GM21528 (cell line): ENCODE results near the gene KCTD17.
"Not testable (repeated sequence)": the region's sequence is repeated elsewhere in the genome, so short reads cannot be mapped to it uniquely, and the experiment has no call there.

Source experiments
- ATAC-seq: cut with Tn5 transposase; IDR thresholded peaks from one replicate; pipeline ENCODE4 v1.9.1; 2021; ENCODE audit warnings: mild to moderate bottlenecking, moderate library complexity; ENCODE audit not compliant: unreplicated experiment, low FRiP score

Gene KCTD17

GRCh38 chr22:37057796-37058510 lies 6.4 kb downstream of the KCTD17 start:
- ATAC-seq = no peak

- ATAC-seq = no peak
Measured at GRCh38 chr22:37058917-37059701, 7.6 kb downstream of the KCTD17 start.

- no peak for ATAC-seq
Measured at GRCh38 chr22:37059876-37060449, 8.4 kb downstream of the KCTD17 start.

- no peak for ATAC-seq
Measured at GRCh38 chr22:37060801-37061610, 9.5 kb downstream of the KCTD17 start.

GRCh38 chr22:37061611-37062375 lies 10.3 kb downstream of the KCTD17 start:
- no peak for ATAC-seq

- ATAC-seq = no peak
Measured at GRCh38 chr22:37062376-37062675, 10.8 kb downstream of the KCTD17 start.

DNA sequence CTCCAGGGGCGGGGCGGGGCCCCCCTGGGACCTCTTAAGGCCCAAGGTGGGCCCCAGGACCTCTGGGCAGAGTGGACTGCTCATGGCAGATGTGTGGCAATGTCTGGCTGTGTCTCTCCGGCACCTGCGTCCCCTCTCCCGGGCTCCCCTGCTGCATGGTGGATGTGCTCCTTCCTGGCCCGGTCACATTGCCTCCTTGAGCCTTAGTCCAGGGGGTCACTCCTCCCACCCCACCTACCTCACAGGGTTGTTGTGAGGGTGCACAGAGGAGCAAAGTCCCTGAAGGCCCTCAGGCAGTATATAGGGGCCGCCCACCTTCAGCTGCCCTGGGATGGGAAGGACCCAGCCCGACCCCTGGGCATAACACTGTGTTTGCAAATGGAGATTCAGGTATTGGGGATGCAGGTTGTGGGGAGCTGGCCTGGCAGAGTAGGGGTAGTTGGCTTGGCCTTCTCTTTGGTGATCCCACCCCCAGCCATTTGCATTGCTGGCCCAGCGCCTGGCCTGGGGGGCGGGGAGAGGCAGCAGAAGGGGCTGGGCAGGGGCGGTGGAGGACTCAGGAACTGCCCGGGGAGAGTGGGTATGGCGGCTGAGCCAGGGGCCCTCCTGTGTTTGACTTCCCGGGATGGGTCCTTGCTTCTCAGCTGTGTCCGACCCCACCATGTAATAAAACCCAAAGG lies 11.3 kb downstream of the KCTD17 start:
- ATAC-seq = no peak

GRCh38 chr22:37063431-37064420 lies 12.2 kb downstream of the KCTD17 start:
- no peak for ATAC-seq

- no peak for ATAC-seq
Measured at GRCh38 chr22:37064553-37064952, 13.0 kb downstream of the KCTD17 start.

DNA sequence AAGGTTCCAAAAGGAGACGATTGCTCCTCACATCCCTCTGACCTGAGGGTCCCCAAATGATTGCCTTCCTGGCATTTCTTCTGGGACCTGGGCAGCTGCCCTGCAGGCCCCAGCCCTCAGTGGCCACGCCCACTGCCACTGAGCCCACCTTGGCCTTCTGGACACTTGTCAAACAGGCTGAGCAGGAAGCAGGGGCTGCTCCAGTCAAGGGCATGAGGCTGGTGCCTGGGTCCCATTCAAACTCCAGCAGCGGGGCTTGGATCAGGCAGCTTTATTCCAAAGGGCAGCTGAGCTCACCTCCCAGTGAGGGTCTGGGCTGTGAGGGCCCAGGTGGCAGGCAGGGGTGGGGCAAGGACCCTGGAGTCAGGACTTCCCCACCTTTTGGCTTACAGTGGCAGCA lies 13.6 kb downstream of the KCTD17 start:
- ATAC-seq = no peak

- no peak for ATAC-seq
Measured at GRCh38 chr22:37065961-37066360, 14.4 kb downstream of the KCTD17 start.

DNA sequence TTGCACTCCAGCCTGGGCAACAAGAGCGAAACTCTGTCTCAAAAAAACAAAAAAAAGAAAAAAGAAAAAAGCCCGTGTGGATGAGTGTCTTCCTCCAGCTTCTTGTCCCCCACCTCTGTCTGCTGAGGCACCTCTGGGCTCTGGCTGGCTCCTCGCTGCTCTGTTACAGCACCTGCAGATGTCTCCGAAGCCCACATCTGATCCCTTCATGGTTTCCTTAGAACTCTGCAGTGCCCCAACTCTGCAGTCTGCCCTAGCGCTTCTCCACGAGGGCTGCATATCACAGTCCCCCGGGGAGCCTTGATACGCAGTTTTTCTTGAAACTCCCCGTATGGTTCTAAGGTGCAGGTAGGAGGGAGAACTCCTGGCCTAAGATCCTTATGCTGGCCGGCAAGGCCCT lies 15.9 kb downstream of the KCTD17 start:
- ATAC-seq = no peak

GRCh38 chr22:37068859-37069258 lies 17.3 kb downstream of the KCTD17 start:
- ATAC-seq = no peak

DNA sequence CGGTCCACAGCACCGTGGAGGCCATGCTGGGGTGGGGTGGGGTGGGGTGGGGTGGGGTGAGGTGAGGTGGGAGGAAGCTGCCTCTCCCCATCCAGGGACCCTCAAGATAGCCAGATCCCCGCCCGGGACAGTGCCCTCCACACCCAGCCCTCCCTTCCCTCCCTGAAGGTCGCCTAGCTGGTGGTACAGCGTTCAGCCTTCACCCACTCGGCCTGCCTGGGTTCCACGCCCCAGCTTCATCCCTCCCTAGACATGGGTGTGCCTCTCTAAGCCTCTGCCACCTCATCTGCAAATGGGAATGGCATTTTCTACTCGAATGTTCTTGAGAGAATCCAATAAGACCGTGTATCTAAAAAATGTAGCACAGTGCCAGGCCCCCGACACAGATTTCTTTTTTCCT lies 17.8 kb downstream of the KCTD17 start:
- no peak for ATAC-seq

GRCh38 chr22:37069719-37070118 lies 18.2 kb downstream of the KCTD17 start:
- no peak for ATAC-seq

DNA sequence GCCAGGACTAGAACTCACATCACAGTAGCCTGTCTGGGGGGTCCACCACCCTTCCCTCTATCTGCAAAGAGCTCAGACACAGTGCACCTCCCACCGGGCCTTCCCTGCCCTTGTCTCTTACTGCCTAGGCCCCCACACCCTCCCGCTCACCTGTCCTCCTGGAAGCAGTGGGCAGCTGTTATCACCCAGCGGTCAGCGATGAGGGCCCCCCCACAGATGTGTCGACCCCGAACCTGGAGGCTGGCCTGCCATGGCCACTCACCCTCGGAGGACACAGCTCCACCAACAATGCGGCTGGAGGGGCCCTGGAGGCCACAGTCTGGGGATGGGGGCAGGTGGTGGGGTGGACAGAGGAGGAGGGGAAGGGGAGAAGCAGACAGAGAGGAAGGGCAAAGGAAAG lies 18.8 kb downstream of the KCTD17 start:
- ATAC-seq = no peak

DNA sequence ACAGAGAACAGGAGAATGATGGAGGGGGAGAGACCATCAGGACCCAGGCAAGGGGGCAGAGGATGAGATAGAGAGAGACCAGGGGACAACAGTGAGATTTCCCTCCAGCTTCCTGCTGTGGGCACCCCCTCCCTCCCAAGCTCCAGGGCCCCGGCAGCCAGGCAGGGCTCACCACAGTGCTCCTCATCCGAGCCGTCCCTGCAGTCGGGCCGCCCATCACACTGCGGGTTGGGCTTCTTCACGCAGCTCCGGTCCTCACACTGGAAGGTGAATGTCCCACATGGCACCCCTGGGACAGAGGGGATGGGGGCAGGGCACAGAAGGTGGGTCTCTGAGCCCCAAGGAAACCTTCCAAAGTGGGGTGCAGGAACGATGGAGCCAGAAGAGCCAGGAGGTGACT lies 19.2 kb downstream of the KCTD17 start:
- no peak for ATAC-seq

DNA sequence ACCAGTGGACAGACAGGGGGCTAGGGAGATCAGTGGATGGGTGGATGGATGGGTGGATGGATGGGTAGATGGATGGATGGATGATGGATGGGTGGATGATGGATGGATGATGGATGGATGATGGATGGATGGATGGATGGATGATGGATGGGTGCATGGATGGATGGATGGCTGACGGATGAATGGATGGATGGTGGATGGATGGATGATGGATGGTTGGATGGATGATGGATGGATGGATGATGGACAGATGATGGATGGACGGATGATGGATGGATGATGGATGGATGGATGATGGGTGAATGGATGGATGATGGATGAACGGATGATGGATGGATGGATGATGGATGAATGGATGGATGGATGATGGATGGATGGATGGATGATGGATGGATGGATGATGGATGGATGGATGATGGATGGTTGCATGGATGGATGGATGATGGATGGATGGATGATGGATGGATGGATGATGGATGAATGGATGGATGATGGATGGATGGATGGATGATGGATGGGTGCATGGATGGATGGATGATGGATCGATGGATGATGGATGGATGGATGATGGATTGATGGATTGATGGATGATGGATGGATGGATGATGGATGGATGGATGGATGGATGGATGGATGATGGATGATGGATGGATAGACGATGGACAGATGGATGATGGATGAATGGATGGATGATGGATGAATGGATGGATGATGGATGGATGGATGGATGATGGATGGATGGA lies 20.5 kb downstream of the KCTD17 start:
- ATAC-seq = not testable (repeated sequence)
